GM19043 (cell line): ENCODE data around the gene ZRANB3.
"Not testable (repeated sequence)": the region's sequence is repeated elsewhere in the genome, so short reads cannot be mapped to it uniquely, and the experiment has no call there.

Experiments used
- ATAC-seq: cut with Tn5 transposase; IDR thresholded peaks from one replicate; pipeline ENCODE4 v1.9.1; 2021; ENCODE audit warnings: low read depth; ENCODE audit not compliant: unreplicated experiment

The ZRANB3 gene

DNA sequence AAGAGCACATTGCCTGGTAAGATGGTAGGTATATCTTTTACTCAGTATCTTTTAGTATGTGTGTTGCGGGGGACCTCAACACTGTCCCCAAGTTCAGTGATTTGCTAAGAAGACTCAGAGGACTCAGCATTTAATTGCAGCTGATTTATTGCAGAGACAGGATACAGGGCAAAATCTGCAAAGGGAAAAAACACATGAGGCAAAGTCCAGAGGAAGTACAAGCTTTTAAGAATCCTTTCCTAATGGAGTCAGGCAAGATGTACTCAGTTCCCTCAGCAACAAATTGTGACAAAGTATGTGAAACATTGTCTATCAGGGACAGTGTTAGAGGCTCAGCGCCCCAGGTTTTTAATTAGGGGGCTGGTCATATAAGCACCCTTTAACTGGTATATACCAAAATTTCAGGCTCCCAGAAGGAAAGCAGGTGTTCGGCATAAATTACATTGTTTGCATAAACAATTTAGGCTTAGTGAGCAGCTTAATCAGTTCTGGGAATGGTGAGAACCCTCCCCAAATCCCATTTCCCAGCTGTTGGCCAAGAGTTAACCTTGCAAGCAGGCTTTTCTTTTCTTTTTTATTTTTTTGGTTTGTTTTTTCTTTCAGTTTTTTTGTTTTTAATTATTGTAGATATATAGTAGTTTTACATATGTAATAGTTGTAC is 437.2 kb downstream of the ZRANB3 start:
- ATAC-seq: no peak

GRCh38 chr2:135093193-135093592 is 437.8 kb downstream of the ZRANB3 start:
- no peak for ATAC-seq

DNA sequence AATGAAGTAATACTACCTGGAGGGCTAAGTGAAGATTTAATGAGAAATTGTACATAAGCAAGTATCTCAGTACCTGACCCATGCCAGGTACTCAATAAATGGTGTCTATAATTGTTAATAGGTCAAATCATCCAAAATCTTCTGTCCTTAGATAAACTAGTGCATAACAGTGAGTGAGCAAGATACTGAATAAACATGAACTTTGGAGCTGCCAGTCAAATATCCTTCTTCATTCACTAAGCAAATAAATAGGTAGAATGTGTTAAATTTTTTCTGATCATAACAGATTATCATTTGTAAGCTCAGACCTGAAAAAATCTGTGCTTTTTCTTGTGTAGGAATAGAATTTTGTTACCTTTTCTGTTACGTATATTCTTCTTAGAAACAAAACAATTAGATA is 439.3 kb downstream of the ZRANB3 start:
- ATAC-seq: no peak

GRCh38 chr2:135089597-135089996 is 441.4 kb downstream of the ZRANB3 start:
- not testable (repeated sequence) for ATAC-seq
